PC-9 (cell line): ENCODE data around the gene TXNL4A. TPM values are rescaled to one million over a fixed set of nuclear protein-coding genes. Genes with fewer than 3 reads are reported as not detected.

Source experiments
- BruUV-seq: library from RNA; stranded (reverse); fragments of 400-500 nt; replicated peaks from 2 replicates; lab custom pipeline; 2021; lab: Mats Ljungman, UMichigan
- CTCF ChIA-PET: fragments of 300-600 bp; sonication (Branson Sonifier 250); formaldehyde crosslinking; loops from one replicate; lab custom pipeline; 2022; ENCODE audit warnings: antibody characterized with exemption; lab: Charles Lee
- POLR2A ChIA-PET: fragments of 300-600 bp; sonication (Branson Sonifier 250); formaldehyde crosslinking; loops from one replicate; lab custom pipeline; 2022; ENCODE audit warnings: antibody characterized with exemption; ENCODE audit not compliant: unreplicated experiment; lab: Charles Lee
- DNase-seq, 2 experiments: peaks; one replicate each; pipeline versions ENCODE4 v3.0.0 to v3.0.0-alpha.2; 2015 to 2022; ENCODE audit warnings: mixed read lengths in 1 of 2
- H2AFZ ChIP-seq: fragments of 200-600 bp; sonication (generic); 2 replicates; pipeline ENCODE4 v1.8.1; 2017; ENCODE audit warnings: antibody characterized with exemption
- H3F3A ChIP-seq: fragments of 200-600 bp; sonication (generic); 2 replicates; pipeline ENCODE4 v1.8.1; 2017; ENCODE audit warnings: antibody characterized with exemption, mild to moderate bottlenecking, low read depth; ENCODE audit not compliant: insufficient read depth
- H3K27ac ChIP-seq: fragments of 200-600 bp; sonication (generic); 2 replicates; pipeline ENCODE4 v1.6.1; 2016; ENCODE audit warnings: mixed run types
- H3K27me3 ChIP-seq: fragments of 200-600 bp; sonication (generic); 2 replicates; pipeline ENCODE4 v1.6.1; 2016; ENCODE audit warnings: low read depth, mixed run types; ENCODE audit not compliant: insufficient read depth
- H3K36me3 ChIP-seq: fragments of 200-600 bp; sonication (generic); 2 replicates; pipeline ENCODE4 v1.6.1; 2016; ENCODE audit warnings: low read depth, mixed run types
- H3K4me1 ChIP-seq: fragments of 200-600 bp; sonication (generic); replicated peaks from 2 replicates; pipeline ENCODE4 v1.6.1; 2016; ENCODE audit warnings: mixed run types; ENCODE audit not compliant: insufficient read depth
- H3K4me2 ChIP-seq: fragments of 200-600 bp; sonication (generic); 2 replicates; pipeline ENCODE4 v1.6.1; 2017; ENCODE audit warnings: mixed run types
- H3K4me3 ChIP-seq: fragments of 200-600 bp; sonication (generic); 2 replicates; pipeline ENCODE4 v1.6.1; 2016; ENCODE audit warnings: mixed run types
- H3K79me2 ChIP-seq: fragments of 200-600 bp; sonication (generic); 2 replicates; pipeline ENCODE4 v1.6.1; 2017; ENCODE audit warnings: low read depth, mixed run types
- H3K9me2 ChIP-seq: fragments of 200-600 bp; sonication (generic); 2 replicates; pipeline ENCODE4 v1.8.1; 2017; ENCODE audit warnings: mild to moderate bottlenecking; ENCODE audit not compliant: insufficient read depth
- H3K9me3 ChIP-seq: fragments of 200-600 bp; sonication (generic); 2 replicates; pipeline ENCODE4 v1.8.1; 2016; ENCODE audit warnings: low read depth; ENCODE audit not compliant: insufficient read depth
- H4K20me1 ChIP-seq: fragments of 200-600 bp; sonication (generic); 2 replicates; pipeline ENCODE4 v1.8.1; 2017; ENCODE audit not compliant: insufficient read depth
- EZH2 ChIP-seq: fragments of 200-600 bp; sonication (generic); IDR thresholded peaks from 2 replicates; pipeline ENCODE4 v1.8.0; 2017; ENCODE audit warnings: antibody characterized with exemption, low read depth
- intact Hi-C: fragments of 100-400 bp; cut with micrococcal nuclease; formaldehyde crosslinking; loops from one replicate; pipeline ENCODE4 v1.10.0; 2022; ENCODE audit not compliant: unreplicated experiment
- total RNA-seq: library from RNA; stranded (reverse); gene quantifications from 2 replicates; pipeline ENCODE4 v1.2.3, GENCODE V29; 2021
- TF ChIP-seq, protein P1 (sequence below): fragments of 200-600 bp; sonication (generic); conservative IDR thresholded peaks from 2 replicates; pipeline ENCODE4 v1.6.1; 2017; ENCODE audit warnings: mixed run types, antibody characterized with exemption, mild to moderate bottlenecking, moderate library complexity

TXNL4A gene
- total RNA-seq, 1 experiment from 2014 or later = 106 TPM

DNA sequence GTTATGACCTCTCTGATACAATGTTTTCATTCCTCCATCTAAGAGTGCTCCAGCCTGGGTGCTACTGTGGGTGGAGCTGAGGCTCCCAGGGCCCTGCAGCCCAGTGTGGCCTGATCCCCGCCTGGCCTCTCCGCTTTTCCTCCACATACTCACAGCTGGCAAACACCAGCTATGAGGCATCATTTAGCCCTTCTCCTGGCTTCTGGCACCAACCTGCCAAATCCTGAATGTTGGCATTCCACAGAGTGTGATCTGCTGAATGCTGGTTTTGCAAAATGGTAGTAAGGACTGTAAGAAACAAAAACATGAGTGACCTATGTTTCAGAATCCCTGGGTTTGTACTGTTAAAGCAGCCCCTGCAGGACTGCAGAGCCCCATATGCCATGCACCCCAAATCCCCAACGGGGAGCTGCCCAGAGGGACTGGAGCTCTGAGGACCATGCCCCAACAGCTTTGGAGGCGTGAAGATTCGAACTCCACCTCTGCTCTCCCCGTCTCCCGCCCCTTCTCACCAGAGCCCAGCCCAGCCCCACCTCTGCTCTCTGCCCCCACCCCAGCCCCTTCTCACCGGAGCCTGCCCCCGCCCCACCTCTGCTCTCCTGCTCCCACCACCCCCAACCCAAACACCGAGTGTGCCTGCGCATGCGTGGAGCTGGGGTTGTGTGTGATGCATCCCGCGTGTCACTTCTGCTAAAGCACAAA lies 41.2 kb downstream of the TXNL4A start:
- Histone ChIP-seq H3K27ac (no peak overlapping the region), H3F3A (peaks cover 5% of the 10 kb centered on the region), H3K9me3 (no peaks in the 10 kb centered on the region), H3K4me1 (peaks cover 15% of the 10 kb centered on the region; the same call in 1 of the 2 replicates), H3K4me3 (no peak overlapping the region), H3K4me2 (0 out of 2 replicates have a peak overlapping the region, but pooled peaks have one; percentile 11), H2AFZ (no peak overlapping the region), H4K20me1 (0 out of 2 replicates have a peak, but pooled peaks cover 6% of the 10 kb centered on the region), H3K79me2 (peaks cover 26% of the 10 kb centered on the region; the same call in 1 of the 2 replicates), H3K36me3 (no peaks in the 10 kb centered on the region), H3K9me2 (no peaks in the 10 kb centered on the region), H3K27me3 (no peaks in the 10 kb centered on the region)
- TF ChIP-seq, protein P1, sequence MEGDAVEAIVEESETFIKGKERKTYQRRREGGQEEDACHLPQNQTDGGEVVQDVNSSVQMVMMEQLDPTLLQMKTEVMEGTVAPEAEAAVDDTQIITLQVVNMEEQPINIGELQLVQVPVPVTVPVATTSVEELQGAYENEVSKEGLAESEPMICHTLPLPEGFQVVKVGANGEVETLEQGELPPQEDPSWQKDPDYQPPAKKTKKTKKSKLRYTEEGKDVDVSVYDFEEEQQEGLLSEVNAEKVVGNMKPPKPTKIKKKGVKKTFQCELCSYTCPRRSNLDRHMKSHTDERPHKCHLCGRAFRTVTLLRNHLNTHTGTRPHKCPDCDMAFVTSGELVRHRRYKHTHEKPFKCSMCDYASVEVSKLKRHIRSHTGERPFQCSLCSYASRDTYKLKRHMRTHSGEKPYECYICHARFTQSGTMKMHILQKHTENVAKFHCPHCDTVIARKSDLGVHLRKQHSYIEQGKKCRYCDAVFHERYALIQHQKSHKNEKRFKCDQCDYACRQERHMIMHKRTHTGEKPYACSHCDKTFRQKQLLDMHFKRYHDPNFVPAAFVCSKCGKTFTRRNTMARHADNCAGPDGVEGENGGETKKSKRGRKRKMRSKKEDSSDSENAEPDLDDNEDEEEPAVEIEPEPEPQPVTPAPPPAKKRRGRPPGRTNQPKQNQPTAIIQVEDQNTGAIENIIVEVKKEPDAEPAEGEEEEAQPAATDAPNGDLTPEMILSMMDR = no peak
- TF ChIP-seq EZH2 = no peak
- no TSS peak for BruUV-seq
- POLR2A ChIA-PET = interaction anchor here (0.6 kb wide), 1 partner anchor 301 kb away, joined by 19 read pairs; no protein-coding TSS in a partner anchor
- DNase-seq = peak; percentile 58 to 82
- CTCF ChIA-PET = no interaction called here
- intact Hi-C loops = loop anchor here (1.0 kb wide), 1 partner anchor 86 kb away; no protein-coding TSS in a partner anchor

DNA sequence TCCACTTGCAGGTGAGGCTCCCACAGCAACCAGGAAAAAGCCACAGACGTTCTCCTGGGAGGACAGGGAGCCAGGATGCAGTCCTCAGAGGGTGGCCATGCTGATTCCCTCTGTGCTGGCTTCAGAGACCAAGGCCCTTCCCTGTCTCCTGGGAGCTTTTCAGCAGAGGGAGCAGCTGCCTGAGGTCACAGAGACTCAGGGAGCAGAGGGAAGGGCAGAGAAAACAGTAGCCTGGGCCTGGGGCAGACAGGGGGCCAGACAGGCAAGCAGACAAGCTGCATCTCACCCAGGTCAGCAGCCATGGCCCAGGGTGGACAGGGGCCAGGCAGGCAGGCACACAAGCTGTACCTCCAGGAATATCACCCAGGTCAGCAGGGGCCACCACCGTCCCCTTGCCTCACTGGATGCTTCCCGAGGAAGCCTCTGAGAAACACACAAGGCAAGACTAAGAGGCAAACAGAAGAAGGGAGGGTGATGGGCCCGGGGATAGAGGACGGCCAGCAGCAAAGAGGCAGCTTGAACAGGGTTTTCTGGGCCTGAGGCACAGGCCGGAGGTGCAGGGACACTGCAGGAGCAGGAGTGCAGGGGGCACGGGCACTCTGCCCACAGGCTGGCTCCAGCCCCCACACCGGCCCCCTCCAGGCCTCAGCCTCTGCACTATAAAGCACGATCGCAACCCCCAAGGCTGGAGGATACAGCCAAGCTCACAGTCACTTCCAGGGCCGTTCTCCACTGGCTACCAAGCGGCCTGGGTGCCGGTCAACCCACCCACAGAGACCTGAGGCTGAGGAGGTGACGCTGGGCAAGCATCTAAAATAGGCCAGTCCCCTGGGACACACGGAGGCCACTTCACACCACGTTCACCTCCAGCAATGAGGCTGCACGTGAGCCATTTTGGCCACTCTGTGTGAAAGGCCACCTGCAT lies 43.0 kb downstream of the TXNL4A start:
- 0 out of 2 replicates have a peak, but pooled peaks cover 4% of the 10 kb centered on the region for H4K20me1 ChIP-seq
- peaks cover 5% of the 10 kb centered on the region for H3F3A ChIP-seq
- TF ChIP-seq, protein P1 = no peak
- no peak for TF ChIP-seq EZH2
- no peak overlapping the region for H2AFZ ChIP-seq
- DNase-seq = no peak
- peaks cover 13% of the 10 kb centered on the region; the same call in 1 of the 2 replicates for H3K4me1 ChIP-seq
- ChIA-PET POLR2A (no interaction called here), CTCF (no interaction called here)
- H3K9me3 ChIP-seq = no peaks in the 10 kb centered on the region
- no peaks in the 10 kb centered on the region for H3K36me3 ChIP-seq
- no peak overlapping the region for H3K4me2 ChIP-seq
- H3K4me3 ChIP-seq = no peak overlapping the region
- H3K27ac ChIP-seq = no peak overlapping the region
- peaks cover 23% of the 10 kb centered on the region; the same call in 1 of the 2 replicates for H3K79me2 ChIP-seq
- no peaks in the 10 kb centered on the region for H3K27me3 ChIP-seq
- intact Hi-C loops = no loop called here
- no peaks in the 10 kb centered on the region for H3K9me2 ChIP-seq
- BruUV-seq = no TSS peak

DNA sequence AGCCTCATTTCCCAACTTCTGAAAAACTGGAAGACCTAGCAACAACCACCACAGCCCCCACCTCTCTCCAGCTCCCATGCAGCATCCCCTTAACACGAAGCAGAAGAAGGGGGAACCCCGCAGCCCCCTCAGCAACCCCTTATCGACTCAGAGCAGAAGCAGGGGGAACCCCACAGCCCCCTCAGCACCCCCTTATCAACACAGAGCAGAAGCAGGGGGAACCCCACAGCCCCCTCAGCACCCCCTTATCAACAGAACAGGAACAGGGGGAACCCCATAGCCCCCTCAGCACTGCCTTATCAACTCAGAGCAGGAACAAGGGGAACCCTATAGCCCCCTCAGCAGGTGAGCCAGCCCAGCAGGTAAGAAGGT lies 43.6 kb downstream of the TXNL4A start:
- Histone ChIP-seq H3K4me1 (peaks cover 10% of the 10 kb centered on the region; the same call in 1 of the 2 replicates), H3K9me2 (no peaks in the 10 kb centered on the region), H3F3A (peaks cover 5% of the 10 kb centered on the region), H3K27me3 (no peaks in the 10 kb centered on the region), H3K4me3 (no peak overlapping the region), H3K79me2 (peaks cover 17% of the 10 kb centered on the region; the same call in 1 of the 2 replicates), H4K20me1 (no peaks in the 10 kb centered on the region), H3K9me3 (no peaks in the 10 kb centered on the region), H3K27ac (no peak overlapping the region), H3K36me3 (no peaks in the 10 kb centered on the region), H3K4me2 (no peak overlapping the region), H2AFZ (no peak overlapping the region)
- no peak for DNase-seq
- BruUV-seq = no TSS peak
- intact Hi-C loops = no loop called here
- POLR2A ChIA-PET = no interaction called here
- TF ChIP-seq EZH2 = no peak
- TF ChIP-seq, protein P1 = no peak
- CTCF ChIA-PET = no interaction called here
